GM19023 (cell line): ENCODE data around the gene N4BP3.

ENCODE experiments used
- ATAC-seq: cut with Tn5 transposase; IDR thresholded peaks from one replicate; pipeline ENCODE4 v1.9.1; 2021; ENCODE audit warnings: mild to moderate bottlenecking, moderate library complexity; ENCODE audit not compliant: unreplicated experiment

N4BP3 gene

DNA sequence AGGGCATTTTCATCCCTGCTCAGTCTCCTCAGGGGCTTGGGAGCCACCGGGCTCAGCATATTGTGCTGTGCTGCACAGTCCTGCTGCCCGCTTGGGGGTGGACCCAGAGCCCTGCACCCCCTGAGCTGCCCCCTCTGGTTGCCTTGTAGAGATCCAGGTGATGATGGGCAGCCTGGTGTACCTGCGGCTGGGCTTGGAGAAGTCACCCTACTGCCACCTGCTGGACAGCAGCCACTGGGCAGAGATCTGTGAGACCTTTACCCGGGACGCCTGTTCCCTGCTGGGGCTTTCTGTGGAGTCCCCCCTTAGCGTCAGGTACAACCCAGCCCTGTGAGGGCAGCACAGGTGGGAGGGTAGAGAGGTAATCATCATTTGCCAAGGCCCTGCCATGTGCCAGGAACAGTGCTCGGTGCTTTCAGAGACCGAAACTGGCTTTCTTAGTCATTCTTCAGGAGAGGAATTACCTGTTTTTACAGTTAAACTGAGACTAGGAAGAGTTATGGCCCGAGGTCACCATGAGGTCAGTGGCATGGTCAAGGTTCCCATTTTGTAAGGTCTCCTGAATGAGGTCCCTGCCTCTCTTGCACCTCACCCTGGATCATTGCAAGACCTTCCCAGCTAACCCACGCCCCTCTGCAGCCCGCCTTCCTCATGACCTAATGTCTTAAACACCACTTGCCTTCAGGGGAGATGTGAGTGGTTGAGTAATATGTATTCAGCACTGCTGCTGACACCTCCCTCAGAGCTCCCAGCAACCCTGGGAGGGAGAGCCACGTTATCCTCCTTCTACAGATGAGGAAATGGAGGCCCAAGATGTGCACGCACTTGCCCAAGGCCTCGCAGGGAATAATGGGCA lies 32.9 kb downstream of the N4BP3 start:
- peak; percentile 56 for ATAC-seq

- ATAC-seq = no peak
Measured at GRCh38 chr5:178147406-178147805, 34.1 kb downstream of the N4BP3 start.

GRCh38 chr5:178149199-178149932 lies 36.0 kb downstream of the N4BP3 start:
- ATAC-seq = no peak

GRCh38 chr5:178150977-178151734 lies 37.8 kb downstream of the N4BP3 start:
- ATAC-seq = no peak

DNA sequence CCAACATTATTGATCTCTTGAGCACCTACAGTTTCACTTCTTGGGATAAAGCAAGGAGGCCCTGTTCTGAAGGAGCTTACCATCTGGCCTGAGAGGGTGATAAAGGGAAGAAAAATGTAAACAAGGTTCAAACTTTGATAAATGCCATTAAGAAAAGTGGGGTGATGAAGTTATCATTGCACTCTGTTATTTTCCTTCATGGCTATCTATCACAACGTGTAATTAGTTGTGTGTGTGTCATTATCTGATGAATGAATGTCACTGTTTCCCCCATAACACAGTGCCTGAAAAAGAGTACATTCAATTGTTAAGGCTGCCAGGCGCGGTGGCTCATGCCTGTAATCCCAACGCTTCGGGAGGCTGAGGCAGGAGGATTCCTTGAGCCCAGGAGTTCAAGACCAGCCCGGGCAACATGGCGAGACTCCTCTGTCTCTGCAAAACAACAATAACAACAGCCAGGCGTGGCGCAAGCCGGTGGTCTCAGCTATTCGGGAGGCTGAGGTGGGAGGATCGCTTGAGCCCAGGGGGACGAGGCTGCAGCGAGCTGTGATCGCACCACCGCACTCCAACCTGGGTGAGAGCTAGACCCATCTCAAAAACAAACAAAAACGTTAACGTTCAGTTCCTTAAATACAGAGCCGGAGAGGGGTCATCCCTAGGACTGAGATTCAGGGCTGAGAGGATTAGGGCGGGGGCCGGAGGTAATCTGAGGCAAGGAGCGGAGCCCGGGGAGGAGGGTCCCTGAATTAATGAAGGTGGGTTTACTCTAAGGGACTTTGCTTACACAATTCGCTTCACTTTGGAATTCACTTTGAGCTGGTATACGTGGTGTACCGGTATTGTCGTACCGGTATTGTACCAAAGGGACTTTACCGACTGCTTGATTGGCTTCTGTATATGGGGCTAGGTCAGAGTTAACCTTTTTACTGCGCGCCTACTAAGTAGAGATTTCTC lies 39.4 kb downstream of the N4BP3 start:
- ATAC-seq = no peak

DNA sequence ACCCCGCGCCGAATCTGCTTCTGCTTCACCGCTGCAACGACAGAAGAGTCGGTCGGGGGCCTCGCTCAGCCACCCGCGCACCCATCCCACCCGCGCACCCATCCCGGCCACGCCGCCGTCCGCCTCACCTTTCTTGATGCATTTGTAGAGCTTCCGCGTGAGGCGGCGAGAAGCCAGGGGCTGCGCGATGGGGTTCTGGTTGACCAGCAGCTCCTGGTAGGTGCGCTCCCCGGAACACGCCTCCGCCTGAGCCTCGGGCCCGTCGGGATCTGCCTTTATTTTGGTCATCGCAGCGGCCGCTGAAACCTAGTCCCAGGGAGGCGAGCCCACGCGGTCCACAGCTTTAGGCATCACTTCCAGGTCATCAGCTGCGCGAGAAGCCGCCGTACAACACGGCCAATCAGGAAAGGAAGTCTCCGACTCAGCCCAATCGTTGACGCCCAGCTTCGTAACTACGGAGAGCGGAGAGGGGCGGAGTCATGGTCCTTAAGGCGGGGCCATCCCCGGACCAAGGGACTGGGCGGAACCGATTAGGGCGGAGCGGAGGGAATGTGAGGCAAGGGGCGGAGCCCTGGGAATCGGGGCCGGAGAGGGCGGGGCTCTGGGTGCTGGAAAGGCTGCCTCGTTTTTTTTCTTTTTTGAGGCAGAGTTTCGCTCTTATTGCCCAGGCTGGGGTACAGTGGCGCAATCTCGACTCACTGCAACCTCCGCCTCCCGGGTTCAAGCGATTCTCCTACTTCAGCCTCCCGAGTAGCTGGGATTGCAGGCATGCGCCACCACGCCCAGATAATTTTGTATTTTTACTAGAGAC lies 40.4 kb downstream of the N4BP3 start, which contains the start of gene NHP2:
Gene NHP2, minus strand, starts transcription at position 356 of the 811 bp plus-strand sequence. Its CDS starts 68 bp downstream, at position 288.
- peak; percentile 97 for ATAC-seq

- no peak for ATAC-seq
Measured at GRCh38 chr5:178155065-178155464, 41.7 kb downstream of the N4BP3 start.

DNA sequence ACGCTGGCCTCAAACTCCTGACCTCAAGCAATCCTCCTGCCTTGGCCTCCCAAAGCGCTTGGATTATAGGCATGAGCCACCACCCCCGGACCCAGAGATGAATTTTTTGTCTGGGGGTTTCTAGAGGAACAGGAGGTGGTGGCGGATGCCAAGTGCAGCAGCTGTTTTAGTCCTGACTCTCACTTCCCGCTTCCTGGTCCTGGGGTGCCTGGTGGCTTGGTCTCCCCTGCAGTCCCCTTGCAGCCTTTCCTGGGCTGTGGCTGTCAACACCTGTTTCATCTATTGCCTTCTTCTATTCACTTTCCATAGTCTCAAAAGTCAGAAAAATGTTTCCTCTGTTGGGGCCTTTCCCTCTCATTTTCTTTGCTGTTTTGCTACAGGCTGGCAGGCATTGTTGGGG lies 46.8 kb downstream of the N4BP3 start:
- ATAC-seq = no peak

DNA sequence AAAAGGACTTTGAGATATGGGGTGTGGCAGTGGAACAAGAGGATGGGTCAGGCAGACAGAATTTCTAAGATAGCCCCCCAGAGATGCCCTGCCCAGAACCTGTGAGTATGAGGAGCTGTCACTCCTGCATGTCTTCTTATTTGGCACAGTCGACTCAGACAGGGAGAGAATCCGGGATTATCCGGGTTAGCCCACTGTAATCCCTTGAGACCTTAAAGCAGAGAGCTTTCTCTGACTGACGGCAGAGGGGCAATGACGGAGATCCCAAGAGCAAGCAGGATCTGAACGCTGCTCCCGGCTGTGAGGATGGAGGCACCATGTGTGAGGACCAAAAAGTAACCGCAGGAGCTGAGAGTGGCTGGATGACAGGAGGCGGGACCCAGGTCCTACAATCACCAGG lies 49.1 kb downstream of the N4BP3 start:
- ATAC-seq = no peak

- peak; percentile 94 for ATAC-seq
Measured at GRCh38 chr5:178163772-178164735, 50.7 kb downstream of the N4BP3 start.

DNA sequence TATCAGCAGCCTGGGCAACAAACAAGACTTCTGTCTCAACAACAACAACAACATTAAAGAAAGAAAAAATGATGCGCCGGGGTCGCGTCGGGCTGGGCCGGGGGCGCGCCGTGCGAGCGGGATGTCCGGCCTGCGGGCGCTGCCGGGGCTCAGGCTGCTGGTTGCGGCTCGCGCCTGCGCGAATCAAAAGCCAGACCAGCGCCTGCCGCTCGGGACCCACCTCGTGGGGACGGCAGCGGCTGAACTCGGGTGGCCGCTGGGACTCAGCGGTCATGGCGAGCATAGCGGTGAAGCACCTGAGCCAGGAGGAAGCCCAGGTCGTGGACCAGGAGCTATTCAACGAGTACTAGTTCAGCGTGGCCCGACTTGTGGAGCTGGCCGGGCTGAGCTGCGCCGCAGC lies 52.2 kb downstream of the N4BP3 start:
- no peak for ATAC-seq

GRCh38 chr5:178170455-178170854 lies 57.1 kb downstream of the N4BP3 start:
- no peak for ATAC-seq

GRCh38 chr5:178174456-178174855 lies 61.1 kb downstream of the N4BP3 start:
- no peak for ATAC-seq
